Adrenal gland (tissue), 12 donors: ENCODE results near the gene THTPA. TPM values are rescaled to one million over a fixed set of nuclear protein-coding genes. Genes with fewer than 3 reads are reported as not detected.
"Not testable (repeated sequence)": the region's sequence is repeated elsewhere in the genome, so short reads cannot be mapped to it uniquely, and the experiment has no call there.

ENCODE experiments used
- DNase-seq, 7 donors: peaks; one replicate each; pipeline ENCODE4 v3.0.0-alpha.2; 2019 to 2020
- H3K27ac ChIP-seq, 5 donors: fragments of 200-600 bp; sonication (generic) in 4 of 5; 1 replicate in 3 of 5; 2 replicates in 2 of 5; pipeline versions ENCODE4 v1.5.1 to v1.8.0; 2016 to 2020; ENCODE audit warnings: mild to moderate bottlenecking in 1 of 5
- H3K27me3 ChIP-seq: fragments of 200-600 bp; 2 replicates; pipeline ENCODE4 v1.8.0; 2021
- H3K36me3 ChIP-seq, 2 donors: fragments of 200-600 bp; replicated peaks in 1 of 2; 1 replicate in 1 of 2; 2 replicates in 1 of 2; pipeline versions ENCODE4 v1.5.1 to v1.8.0; 2018 to 2022
- H3K4me1 ChIP-seq, 2 donors: fragments of 200-600 bp; replicated peaks in 1 of 2; 1 replicate in 1 of 2; 2 replicates in 1 of 2; pipeline versions ENCODE4 v1.5.1 to v1.8.0; 2018 to 2021
- H3K4me3 ChIP-seq, 4 donors: fragments of 200-600 bp; sonication (generic) in 3 of 4; one replicate each; pipeline ENCODE4 v1.5.1; 2016 to 2018
- H3K9me3 ChIP-seq, 3 donors: fragments of 200-600 bp; sonication (generic) in 1 of 3; replicated peaks in 1 of 3; 1 replicate in 2 of 3; 2 replicates in 1 of 3; pipeline versions ENCODE4 v1.5.1 to v1.8.0; 2016 to 2021
- POLR2A ChIP-seq, 2 donors: fragments of 450-650 bp; IDR thresholded peaks; one replicate each; pipeline ENCODE4 v1.6.1; 2017; ENCODE audit warnings: antibody characterized with exemption in 2 of 2, mild to moderate bottlenecking in 2 of 2, moderate library complexity in 1 of 2
- WGBS, 4 donors: extraction: QIAGEN DNeasy Blood & Tissue Kit in 2 of 4; methylation state at CpG; one replicate each; pipeline versions ENCODE4 v1.1.5 to v1.1.7; 2013 to 2017; 5-methylcytosine and 5-hydroxymethylcytosine counted together
- intact Hi-C, 2 donors: fragments of 100-400 bp; cut with DNase I; formaldehyde crosslinking; loops; one replicate each; pipeline versions ENCODE4 v1.14.1 to v1.15.0; 2022 to 2023
- polyA plus RNA-seq, 3 donors: library from polyadenylated mRNA; stranded (reverse); fragments of 200-250 nt in 2 of 3; fragments of 350-450 nt in 1 of 3; fragmentation: Illumina TruSeq in 1 of 3; extraction: RNeasy Lipid Tissue Mini Kit (QIAGEN cat#74804) in 1 of 3; gene quantifications; one replicate each; pipeline ENCODE4 v1.2.3, GENCODE V29; 2013 to 2014
- total RNA-seq, 9 donors: library from RNA; depleted of rRNA in 4 of 9; stranded (reverse); fragments of >200 nt in 4 of 9; fragments of 120-200 nt in 1 of 9; fragmentation: NEBNext Ultra II Directional in 1 of 9; extraction: Animal tissue kit (Norgen Biotek cat#: 25700) in 1 of 9; gene quantifications; one replicate each; pipeline versions ENCODE4 v1.1.0 to v1.2.4, GENCODE V29; 2013 to 2023
- TF ChIP-seq, protein P1 (sequence below), 6 experiments: fragments of 450-650 bp in 4 of 6; fragments of 200-600 bp in 2 of 6; sonication (generic) in 1 of 6; IDR thresholded peaks; 1 replicate in 5 of 6; 2 replicates in 1 of 6; pipeline versions ENCODE4 v1.5.1 to v1.8.0; 2016 to 2021; ENCODE audit warnings: antibody characterized with exemption in 6 of 6, mild to moderate bottlenecking in 2 of 6, moderate library complexity in 1 of 6
- donor health status: healthy with polysubstance abuse.
- donor health status: Bipolar disorder and iron deficiency.
- donor health status: DM: yes; HTN: yes; CAD: no.
- donor health status: DM: no; HTN: no; CAD: no.
- donor health status: DM: no; HTN: no; CAD: no.
- donor health status: DM: yes; HTN: yes; CAD: no.

THTPA gene
- total and polyA plus RNA-seq, 12 donors = 11.2 to 41.7 (median 27.2) TPM

GRCh38 chr14:23609001-23609400, 52.9 kb downstream of the THTPA start:
- Histone ChIP-seq H3K27me3 (no peaks in the 10 kb centered on the region), H3K9me3 (no peaks in the 10 kb centered on the region), H3K4me3 (no peak overlapping the region), H3K36me3 (no peaks in the 10 kb centered on the region), H3K27ac (no peak overlapping the region), H3K4me1 (no peaks in the 10 kb centered on the region)
- 72 to 94% (median 90%) methylated on average over 3 of the region's 3 CpGs for WGBS, 4 donors
- TF ChIP-seq POLR2A (IDR thresholded peaks at IDR 0.05) = no peak
- TF ChIP-seq, protein P1, sequence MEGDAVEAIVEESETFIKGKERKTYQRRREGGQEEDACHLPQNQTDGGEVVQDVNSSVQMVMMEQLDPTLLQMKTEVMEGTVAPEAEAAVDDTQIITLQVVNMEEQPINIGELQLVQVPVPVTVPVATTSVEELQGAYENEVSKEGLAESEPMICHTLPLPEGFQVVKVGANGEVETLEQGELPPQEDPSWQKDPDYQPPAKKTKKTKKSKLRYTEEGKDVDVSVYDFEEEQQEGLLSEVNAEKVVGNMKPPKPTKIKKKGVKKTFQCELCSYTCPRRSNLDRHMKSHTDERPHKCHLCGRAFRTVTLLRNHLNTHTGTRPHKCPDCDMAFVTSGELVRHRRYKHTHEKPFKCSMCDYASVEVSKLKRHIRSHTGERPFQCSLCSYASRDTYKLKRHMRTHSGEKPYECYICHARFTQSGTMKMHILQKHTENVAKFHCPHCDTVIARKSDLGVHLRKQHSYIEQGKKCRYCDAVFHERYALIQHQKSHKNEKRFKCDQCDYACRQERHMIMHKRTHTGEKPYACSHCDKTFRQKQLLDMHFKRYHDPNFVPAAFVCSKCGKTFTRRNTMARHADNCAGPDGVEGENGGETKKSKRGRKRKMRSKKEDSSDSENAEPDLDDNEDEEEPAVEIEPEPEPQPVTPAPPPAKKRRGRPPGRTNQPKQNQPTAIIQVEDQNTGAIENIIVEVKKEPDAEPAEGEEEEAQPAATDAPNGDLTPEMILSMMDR (IDR thresholded peaks at IDR 0.05) = no peak
- intact Hi-C loops = no loop called here
- no peak for DNase-seq

DNA sequence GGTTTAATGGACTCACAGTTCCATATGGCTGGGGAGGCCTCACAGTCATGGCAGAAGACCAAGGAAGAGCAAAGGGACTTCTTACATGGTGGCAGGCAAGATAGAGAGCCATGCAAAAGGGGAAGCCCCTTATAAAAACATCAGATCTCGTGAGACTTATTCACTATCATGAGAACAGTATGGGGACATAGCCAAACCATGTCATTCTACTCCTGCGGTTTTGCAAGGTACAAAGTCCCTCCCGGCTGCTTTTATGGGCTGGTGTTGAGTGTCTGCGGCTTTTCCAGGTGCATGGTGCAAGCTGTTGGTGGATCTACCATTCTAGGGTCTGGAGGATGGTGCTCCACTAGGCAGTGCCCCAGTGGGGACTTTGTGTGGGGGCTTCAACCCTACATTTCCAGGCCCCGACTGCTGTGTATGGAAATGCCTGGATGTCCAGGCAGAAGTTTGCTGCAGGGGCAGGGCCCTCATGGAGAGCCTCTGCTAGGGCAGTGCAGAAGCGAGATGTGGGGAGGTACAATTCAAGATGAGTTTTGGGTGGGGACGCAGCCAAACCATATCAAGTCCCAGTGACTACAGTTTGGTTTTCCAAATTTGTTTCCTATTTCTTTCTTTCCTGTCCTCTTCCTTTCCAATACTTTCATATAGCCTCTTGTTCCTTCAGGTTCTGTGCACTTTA, 53.5 kb downstream of the THTPA start:
- H3K9me3 ChIP-seq, H3K27me3 ChIP-seq, H3K36me3 ChIP-seq, H3K4me3 ChIP-seq, intact Hi-C loops, H3K4me1 ChIP-seq, H3K27ac ChIP-seq, DNase-seq: not testable (repeated sequence)
- 41 to 69% (median 66%) methylated on average over 4 to 7 of the region's 7 CpGs for WGBS, 4 donors

Other genes with a start within 250 kb of the THTPA start
- gene BCL2L2, start 249.4 kb upstream of the THTPA start, total RNA-seq = 10 to 100 TPM; 23.8 to 51.8 (median 36.6) TPM
- gene BCL2L2, start 249.4 kb upstream of the THTPA start, polyA plus RNA-seq = 10 to 100 TPM; 16.8 to 54.6 (median 44.6) TPM
- gene PABPN1, start 234.8 kb upstream of the THTPA start, total RNA-seq = 100 to 1,000 TPM in 4 of 9 donors, 10 to 100 TPM in 5; 18.3 to 200 (median 79.3) TPM
- 100 to 1,000 TPM in 2 of 3 donors, 10 to 100 TPM in 1; 97.8 to 632 (median 331) TPM for gene PABPN1, start 234.8 kb upstream of the THTPA start, polyA plus RNA-seq
- 10 to 100 TPM in 8 of 9 donors, 1 to 10 TPM in 1; 8.4 to 76.1 (median 21.4) TPM for gene SLC22A17, start 203.4 kb upstream of the THTPA start, total RNA-seq
- 100 to 1,000 TPM in 1 of 3 donors, 10 to 100 TPM in 2; 14.5 to 121 (median 53.9) TPM for gene SLC22A17, start 203.4 kb upstream of the THTPA start, polyA plus RNA-seq
- 10 to 100 TPM in 1 of 9 donors, 1 to 10 TPM in 8; 2.1 to 12.9 (median 3.2) TPM for gene EFS, start 191.1 kb upstream of the THTPA start, total RNA-seq
- 10 to 100 TPM in 2 of 3 donors, 1 to 10 TPM in 1; 3.7 to 49.4 (median 11.1) TPM for gene EFS, start 191.1 kb upstream of the THTPA start, polyA plus RNA-seq
- gene IL25, start 183.5 kb upstream of the THTPA start, total RNA-seq = not detected
- under 1 TPM in 1 of 3 donors, not detected in 2; 0.10 TPM for gene IL25, start 183.5 kb upstream of the THTPA start, polyA plus RNA-seq
- gene CMTM5, start 179.2 kb upstream of the THTPA start, total RNA-seq = 1 to 10 TPM in 1 of 9 donors, under 1 TPM in 3, not detected in 5; 0.34 to 2.5 (median 0.62) TPM
- 1 to 10 TPM in 2 of 3 donors, under 1 TPM in 1; 0.59 to 2.6 (median 1.9) TPM for gene CMTM5, start 179.2 kb upstream of the THTPA start, polyA plus RNA-seq
- 1 to 10 TPM in 1 of 9 donors, under 1 TPM in 3, not detected in 5; under 0.01 to 1.5 (median 0.14) TPM for gene MYH6, start 148.0 kb upstream of the THTPA start, total RNA-seq
- 1 to 10 TPM in 1 of 3 donors, under 1 TPM in 2; 0.27 to 5.2 (median 0.67) TPM for gene MYH6, start 148.0 kb upstream of the THTPA start, polyA plus RNA-seq
- gene MYH7, start 120.6 kb upstream of the THTPA start, total RNA-seq = 1 to 10 TPM in 2 of 9 donors, under 1 TPM in 3, not detected in 4; 0.06 to 7.1 (median 0.81) TPM
- 1 to 10 TPM in 1 of 3 donors, under 1 TPM in 2; 0.11 to 4.3 (median 0.47) TPM for gene MYH7, start 120.6 kb upstream of the THTPA start, polyA plus RNA-seq
- 10 to 100 TPM; 24.4 to 61.3 (median 36.3) TPM for gene NGDN, start 86.6 kb upstream of the THTPA start, total RNA-seq
- 10 to 100 TPM; 32.1 to 57.8 (median 40.5) TPM for gene NGDN, start 86.6 kb upstream of the THTPA start, polyA plus RNA-seq
- gene ZFHX2, start 4.5 kb upstream of the THTPA start, total RNA-seq = 1 to 10 TPM in 6 of 9 donors, under 1 TPM in 3; 0.54 to 4.2 (median 2.2) TPM
- 1 to 10 TPM; 2.1 to 9.7 (median 2.5) TPM for gene ZFHX2, start 4.5 kb upstream of the THTPA start, polyA plus RNA-seq
- gene AP1G2, start 11.5 kb downstream of the THTPA start, total RNA-seq = 100 to 1,000 TPM in 2 of 9 donors, 10 to 100 TPM in 7; 35.2 to 142 (median 78.9) TPM
- gene AP1G2, start 11.5 kb downstream of the THTPA start, polyA plus RNA-seq = 100 to 1,000 TPM in 2 of 3 donors, 10 to 100 TPM in 1; 27.9 to 587 (median 285) TPM
- gene JPH4, start 22.5 kb downstream of the THTPA start, total RNA-seq = 10 to 100 TPM in 1 of 9 donors, 1 to 10 TPM in 6, under 1 TPM in 2; 0.42 to 11.1 (median 2.6) TPM
- 10 to 100 TPM in 1 of 3 donors, 1 to 10 TPM in 2; 5.9 to 35.8 (median 9.4) TPM for gene JPH4, start 22.5 kb downstream of the THTPA start, polyA plus RNA-seq
- 1 to 10 TPM in 3 of 9 donors, under 1 TPM in 2, not detected in 4; 0.86 to 3.9 (median 1.2) TPM for gene DHRS2, start 80.1 kb downstream of the THTPA start, total RNA-seq
- 1 to 10 TPM; 2.5 to 4.9 (median 2.7) TPM for gene DHRS2, start 80.1 kb downstream of the THTPA start, polyA plus RNA-seq